ENCODE data around the gene NECAB3. TPM values are rescaled to one million over a fixed set of nuclear protein-coding genes. Genes with fewer than 3 reads are reported as not detected.

The NECAB3 gene
- total RNA-seq, 1 donor from 2014 or later = 29.2 TPM

DNA sequence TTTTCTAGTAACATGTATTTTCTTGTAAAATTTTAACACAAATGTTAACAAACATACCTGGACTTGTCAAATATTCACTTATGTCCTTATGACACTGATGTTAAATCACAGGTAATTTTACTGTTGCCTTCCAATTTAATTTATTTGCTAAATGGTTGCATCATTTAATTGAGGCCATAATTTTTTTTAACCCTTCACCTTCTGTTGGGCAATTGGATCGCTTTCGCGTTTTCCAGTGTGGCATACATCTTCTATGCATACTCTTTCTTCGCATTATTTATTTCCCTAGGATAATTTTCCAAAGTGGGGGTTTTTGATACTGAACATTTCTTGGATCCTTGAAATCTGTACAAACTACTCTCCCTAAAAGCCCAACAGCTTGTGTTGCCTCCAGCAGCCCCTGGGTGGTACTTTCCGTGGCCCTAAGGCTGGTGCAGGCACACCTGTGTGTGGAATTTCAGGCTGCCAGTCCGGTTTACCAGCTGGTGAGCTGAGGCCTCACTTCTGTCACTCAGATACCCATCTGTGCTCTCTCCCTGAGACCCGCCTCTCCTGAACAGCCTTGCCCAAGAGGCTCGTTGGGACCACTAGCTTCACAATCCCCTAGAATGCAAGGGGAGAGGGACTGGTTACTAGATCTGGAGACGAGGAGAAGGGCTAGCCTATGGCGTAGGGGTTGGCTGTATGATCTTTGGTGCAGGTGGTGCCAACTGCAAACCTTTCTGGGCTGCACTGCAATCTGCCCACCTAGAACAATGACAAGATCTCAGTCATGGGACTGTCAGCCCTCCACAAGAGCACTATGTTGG, 23.3 kb downstream of the NECAB3 start:
- intact Hi-C loops (cut with DNase I) = loop anchor here (10.0 kb wide), 1 partner anchor 176 kb away; no protein-coding TSS in a partner anchor

GRCh38 chr20:33650111-33650752, 24.0 kb downstream of the NECAB3 start:
- H3K27me3 ChIP-seq = no peaks in the 10 kb centered on the region
- no peak for DNase-seq (ENCODE audit: extremely low spot score in 2 of 2)
- H3K36me3 ChIP-seq = peaks cover 0 to 5% of the 10 kb centered on the region in 2 donors
- no peak for TF ChIP-seq POLR2AphosphoS5 (IDR thresholded peaks at IDR 0.05; ENCODE audit: insufficient read depth in 1 of 2, low read depth in 1 of 2)
- TF ChIP-seq POLR2A (IDR thresholded peaks at IDR 0.05) = no peak
- TF ChIP-seq, protein P1, sequence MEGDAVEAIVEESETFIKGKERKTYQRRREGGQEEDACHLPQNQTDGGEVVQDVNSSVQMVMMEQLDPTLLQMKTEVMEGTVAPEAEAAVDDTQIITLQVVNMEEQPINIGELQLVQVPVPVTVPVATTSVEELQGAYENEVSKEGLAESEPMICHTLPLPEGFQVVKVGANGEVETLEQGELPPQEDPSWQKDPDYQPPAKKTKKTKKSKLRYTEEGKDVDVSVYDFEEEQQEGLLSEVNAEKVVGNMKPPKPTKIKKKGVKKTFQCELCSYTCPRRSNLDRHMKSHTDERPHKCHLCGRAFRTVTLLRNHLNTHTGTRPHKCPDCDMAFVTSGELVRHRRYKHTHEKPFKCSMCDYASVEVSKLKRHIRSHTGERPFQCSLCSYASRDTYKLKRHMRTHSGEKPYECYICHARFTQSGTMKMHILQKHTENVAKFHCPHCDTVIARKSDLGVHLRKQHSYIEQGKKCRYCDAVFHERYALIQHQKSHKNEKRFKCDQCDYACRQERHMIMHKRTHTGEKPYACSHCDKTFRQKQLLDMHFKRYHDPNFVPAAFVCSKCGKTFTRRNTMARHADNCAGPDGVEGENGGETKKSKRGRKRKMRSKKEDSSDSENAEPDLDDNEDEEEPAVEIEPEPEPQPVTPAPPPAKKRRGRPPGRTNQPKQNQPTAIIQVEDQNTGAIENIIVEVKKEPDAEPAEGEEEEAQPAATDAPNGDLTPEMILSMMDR (IDR thresholded peaks at IDR 0.05) = no peak
- peaks cover 50% of the 10 kb centered on the region for H3K4me1 ChIP-seq
- intact Hi-C loops (cut with DNase I) = loop anchor here (10.0 kb wide), 1 partner anchor 175 kb away; no protein-coding TSS in a partner anchor
- no peak overlapping the region for H3K4me3 ChIP-seq
- no peak overlapping the region for H3K27ac ChIP-seq
- no peaks in the 10 kb centered on the region for H3K9me3 ChIP-seq

More for the DNA sequence above, 23.3 kb downstream of the NECAB3 start:
- no peak for TF ChIP-seq POLR2A (IDR thresholded peaks at IDR 0.05)
- TF ChIP-seq, protein P1 (IDR thresholded peaks at IDR 0.05) = no peak
- TF ChIP-seq POLR2AphosphoS5 (IDR thresholded peaks at IDR 0.05; ENCODE audit: insufficient read depth in 1 of 2, low read depth in 1 of 2) = no peak
- Histone ChIP-seq H3K27me3 (no peaks in the 10 kb centered on the region), H3K36me3 (no peaks in the 10 kb centered on the region), H3K4me3 (no peak overlapping the region), H3K4me1 (peaks cover 50% of the 10 kb centered on the region), H3K27ac (no peak overlapping the region), H3K9me3 (no peaks in the 10 kb centered on the region)
- DNase-seq (ENCODE audit: extremely low spot score in 2 of 2) = no peak

DNA sequence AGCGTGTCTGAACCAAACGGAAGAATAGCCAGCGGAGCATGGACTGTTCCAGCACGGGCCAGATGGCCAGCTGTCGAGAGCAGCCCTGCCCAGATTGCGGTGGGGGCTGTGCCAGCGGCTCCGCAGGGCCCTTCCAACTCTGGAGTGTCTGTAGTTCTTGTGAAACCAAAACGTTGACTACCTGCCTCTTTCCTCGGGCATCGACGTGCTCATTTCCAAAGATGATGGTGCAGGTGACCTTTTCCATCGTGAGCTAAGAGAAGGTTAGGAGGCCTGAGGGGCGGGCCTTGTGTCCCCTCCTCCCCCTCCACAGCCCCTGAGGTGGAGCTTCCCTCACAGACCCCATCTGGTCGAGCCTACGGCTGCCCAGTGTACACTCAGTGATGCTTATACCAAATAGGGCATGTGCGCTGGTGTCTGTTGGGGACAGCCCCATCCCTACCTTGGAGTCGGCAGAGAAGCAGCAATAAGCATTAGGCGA, 25.0 kb downstream of the NECAB3 start:
- no peak for DNase-seq (ENCODE audit: extremely low spot score in 2 of 2)
- Histone ChIP-seq H3K4me3 (no peak overlapping the region), H3K27ac (peak overlapping the region; percentile 54), H3K36me3 (peaks cover 0 to 15% of the 10 kb centered on the region in 2 donors), H3K4me1 (peaks cover 42% of the 10 kb centered on the region), H3K9me3 (no peaks in the 10 kb centered on the region), H3K27me3 (no peaks in the 10 kb centered on the region)
- TF ChIP-seq POLR2AphosphoS5 (IDR thresholded peaks at IDR 0.05; ENCODE audit: insufficient read depth in 1 of 2, low read depth in 1 of 2) (peak in 1 of 2 donors; percentile 26), POLR2A (IDR thresholded peaks at IDR 0.05) (no peak)
- intact Hi-C loops (cut with DNase I) = no loop called here

GRCh38 chr20:33648396-33649004, 25.7 kb downstream of the NECAB3 start:
- no peak for DNase-seq (ENCODE audit: extremely low spot score in 2 of 2)
- peaks cover 0 to 16% of the 10 kb centered on the region in 2 donors for H3K36me3 ChIP-seq
- peaks cover 37% of the 10 kb centered on the region for H3K4me1 ChIP-seq
- intact Hi-C loops (cut with DNase I) = no loop called here
- peak overlapping the region; percentile 54 for H3K27ac ChIP-seq
- no peaks in the 10 kb centered on the region for H3K9me3 ChIP-seq
- H3K27me3 ChIP-seq = no peaks in the 10 kb centered on the region
- no peak overlapping the region for H3K4me3 ChIP-seq
- TF ChIP-seq POLR2AphosphoS5 (IDR thresholded peaks at IDR 0.05; ENCODE audit: insufficient read depth in 1 of 2, low read depth in 1 of 2) = no peak
- no peak for TF ChIP-seq POLR2A (IDR thresholded peaks at IDR 0.05)
- TF ChIP-seq, protein P1 (IDR thresholded peaks at IDR 0.05) = no peak

All from vagina (tissue), 2 donors.